GM10248 (cell line): ENCODE results near the gene AATF.

Experiments used
- CTCF ChIA-PET: fragments of 300-600 bp; sonication (Branson Sonifier 250); formaldehyde crosslinking; extraction: SDS; loops from one replicate; lab custom pipeline; 2021; ENCODE audit warnings: antibody characterized with exemption; lab: Yijun Ruan, JAX
- POLR2A ChIA-PET: fragments of 350-650 bp; sonication (Branson Sonifier 250); formaldehyde crosslinking; extraction: SDS; loops from one replicate; lab custom pipeline; 2020; ENCODE audit warnings: antibody characterized with exemption; lab: Yijun Ruan, JAX
- DNase-seq: peaks from one replicate; pipeline ENCODE4 v3.0.0; 2012; ENCODE audit errors: extremely low spot score
- TF ChIP-seq, protein P1 (sequence below): IDR thresholded peaks from 2 replicates; pipeline ENCODE4 v1.5.1; 2012; ENCODE audit warnings: mild to moderate bottlenecking, low read depth; ENCODE audit errors: extremely low read depth, missing control alignments, control extremely low read depth

Gene AATF

DNA sequence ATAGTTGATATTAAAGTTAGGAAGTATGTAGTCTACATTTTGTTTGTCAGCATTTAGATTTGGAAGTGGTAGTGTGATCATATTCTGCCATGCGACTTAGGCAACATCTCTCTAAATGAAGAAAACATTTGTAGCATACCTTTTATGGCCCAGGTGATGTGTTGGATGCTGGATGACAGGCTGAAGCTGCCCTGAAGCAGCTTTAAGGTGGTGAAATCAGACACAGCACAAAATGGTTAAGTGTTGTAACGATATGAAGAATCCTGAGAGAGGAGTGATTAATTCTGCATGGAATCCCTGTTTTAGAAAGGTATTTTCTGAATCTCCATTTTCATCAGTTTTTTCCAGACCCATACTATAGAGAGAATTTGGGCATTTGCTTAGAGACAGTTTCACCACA lies 28.3 kb downstream of the AATF start:
- TF ChIP-seq, protein P1, sequence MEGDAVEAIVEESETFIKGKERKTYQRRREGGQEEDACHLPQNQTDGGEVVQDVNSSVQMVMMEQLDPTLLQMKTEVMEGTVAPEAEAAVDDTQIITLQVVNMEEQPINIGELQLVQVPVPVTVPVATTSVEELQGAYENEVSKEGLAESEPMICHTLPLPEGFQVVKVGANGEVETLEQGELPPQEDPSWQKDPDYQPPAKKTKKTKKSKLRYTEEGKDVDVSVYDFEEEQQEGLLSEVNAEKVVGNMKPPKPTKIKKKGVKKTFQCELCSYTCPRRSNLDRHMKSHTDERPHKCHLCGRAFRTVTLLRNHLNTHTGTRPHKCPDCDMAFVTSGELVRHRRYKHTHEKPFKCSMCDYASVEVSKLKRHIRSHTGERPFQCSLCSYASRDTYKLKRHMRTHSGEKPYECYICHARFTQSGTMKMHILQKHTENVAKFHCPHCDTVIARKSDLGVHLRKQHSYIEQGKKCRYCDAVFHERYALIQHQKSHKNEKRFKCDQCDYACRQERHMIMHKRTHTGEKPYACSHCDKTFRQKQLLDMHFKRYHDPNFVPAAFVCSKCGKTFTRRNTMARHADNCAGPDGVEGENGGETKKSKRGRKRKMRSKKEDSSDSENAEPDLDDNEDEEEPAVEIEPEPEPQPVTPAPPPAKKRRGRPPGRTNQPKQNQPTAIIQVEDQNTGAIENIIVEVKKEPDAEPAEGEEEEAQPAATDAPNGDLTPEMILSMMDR: no peak
- ChIA-PET CTCF (interaction anchor here (1.0 to 1.2 kb wide), 3 partner anchors 10 to 16 kb away, joined by 3 read pairs; no protein-coding TSS in a partner anchor), POLR2A (no interaction called here)
- DNase-seq: no peak

DNA sequence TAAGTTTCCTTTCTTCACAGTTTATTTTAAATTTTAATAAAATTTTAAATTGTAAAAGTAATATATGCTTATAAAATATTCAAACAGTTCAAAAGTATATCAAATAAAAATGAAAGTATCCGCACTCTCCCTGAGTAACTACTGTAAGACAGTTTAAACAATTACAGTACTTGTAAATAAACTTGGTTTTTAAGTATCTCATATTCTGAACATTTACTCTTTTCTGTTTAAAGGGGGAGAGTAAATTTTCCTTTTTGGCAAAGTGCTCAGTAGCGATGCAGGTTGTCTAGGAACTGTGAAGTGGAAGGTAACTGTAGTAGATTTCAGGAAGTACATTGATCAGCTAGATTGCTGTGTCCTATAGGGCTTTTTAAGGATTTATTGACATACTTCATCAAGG lies 28.8 kb downstream of the AATF start:
- POLR2A ChIA-PET: no interaction called here
- TF ChIP-seq, protein P1: no peak
- no peak for DNase-seq
- CTCF ChIA-PET: interaction anchor here (1.0 to 1.2 kb wide), 2 partner anchors 10 to 14 kb away, joined by 3 read pairs; no protein-coding TSS in a partner anchor

DNA sequence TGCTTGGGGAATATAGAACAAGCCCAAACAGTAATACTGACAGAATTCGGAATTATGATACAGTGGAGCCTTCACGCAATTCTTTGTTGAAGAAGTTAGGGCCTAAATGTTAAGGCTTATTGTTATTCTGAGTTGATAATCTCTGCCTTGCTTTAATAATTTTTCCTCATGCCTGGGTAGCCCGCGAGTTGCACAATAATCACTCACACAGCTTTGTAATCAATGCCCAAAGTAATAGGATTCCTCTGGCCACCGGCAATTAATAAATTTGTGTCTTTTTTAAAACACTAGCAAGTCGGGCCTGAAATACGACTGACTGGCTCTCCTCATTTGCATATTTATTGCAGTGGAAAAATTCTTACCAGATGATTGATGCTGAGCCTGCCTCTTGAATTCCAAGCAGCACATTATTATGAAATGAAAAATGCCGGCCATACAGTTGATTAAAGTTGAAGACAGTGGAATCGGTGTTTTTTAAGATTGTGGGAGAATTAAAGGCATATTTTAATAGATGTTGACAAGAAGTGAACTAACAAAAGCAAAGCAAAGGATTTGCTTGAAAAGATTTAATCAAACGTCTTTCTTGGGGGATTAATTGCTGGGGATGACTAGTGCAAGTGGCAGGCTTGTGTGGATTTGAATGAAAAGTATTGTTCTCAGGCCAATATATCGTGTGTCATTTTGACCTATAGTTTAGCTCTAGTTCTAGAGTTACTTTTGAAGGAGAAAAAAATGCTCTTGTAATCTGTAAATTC lies 30.2 kb downstream of the AATF start:
- DNase-seq: no peak
- POLR2A ChIA-PET: no interaction called here
- CTCF ChIA-PET: interaction anchor here (1.2 to 1.3 kb wide), 2 partner anchors 12 to 28 kb away, joined by 3 to 4 read pairs; no protein-coding TSS in a partner anchor
- TF ChIP-seq, protein P1: no peak

DNA sequence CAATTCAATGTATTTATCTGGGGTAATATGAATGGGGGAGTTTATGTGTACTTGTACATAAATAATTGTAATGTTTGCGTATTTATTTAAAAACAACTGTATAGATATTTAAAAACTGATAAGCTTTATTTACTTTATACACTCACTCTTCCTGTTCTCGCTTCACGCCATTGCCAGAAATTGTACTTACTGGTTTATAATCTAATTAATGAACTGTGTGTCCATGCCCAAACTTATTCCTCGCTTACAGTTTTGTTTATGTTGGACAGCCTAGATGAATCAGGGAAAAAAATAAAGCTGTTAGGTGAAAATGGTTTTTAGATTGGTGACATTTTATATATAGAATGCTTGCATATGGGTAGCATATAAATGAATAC lies 30.8 kb downstream of the AATF start:
- ChIA-PET POLR2A (no interaction called here), CTCF (interaction anchor here (1.0 to 1.3 kb wide), 3 partner anchors 12 to 58 kb away, joined by 3 to 4 read pairs (median 3); no protein-coding TSS in a partner anchor)
- DNase-seq: no peak
- TF ChIP-seq, protein P1: no peak

DNA sequence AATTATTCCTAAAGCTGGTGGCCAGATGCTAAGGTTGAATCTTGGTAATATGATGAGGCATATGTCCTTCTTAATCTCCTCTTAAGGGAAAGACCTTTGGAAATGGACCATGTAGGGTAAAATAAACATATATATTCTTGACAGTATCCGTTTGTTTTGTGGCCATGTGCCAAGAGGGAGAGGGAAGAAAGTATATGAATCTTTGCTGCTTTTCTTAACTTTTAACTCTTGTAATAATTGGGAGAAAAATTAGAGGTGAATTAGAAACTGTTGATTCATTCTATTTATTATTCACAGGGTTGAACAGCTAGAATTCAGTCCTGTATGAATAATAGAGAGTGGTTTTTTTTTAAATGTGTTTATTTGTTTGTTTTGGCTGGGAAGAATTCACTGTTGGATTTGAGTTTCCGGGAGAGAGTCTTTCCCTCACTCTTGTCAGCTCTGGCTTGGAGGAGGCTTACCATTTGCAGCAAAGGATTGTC lies 31.6 kb downstream of the AATF start:
- ChIA-PET POLR2A (interaction anchor here (0.6 kb wide), 1 partner anchor 130 kb away, joined by 3 read pairs; no protein-coding TSS in a partner anchor), CTCF (interaction anchor here (1.0 to 1.2 kb wide), 2 partner anchors 11 to 59 kb away, joined by 3 to 4 read pairs; no protein-coding TSS in a partner anchor)
- TF ChIP-seq, protein P1: no peak
- DNase-seq: no peak

DNA sequence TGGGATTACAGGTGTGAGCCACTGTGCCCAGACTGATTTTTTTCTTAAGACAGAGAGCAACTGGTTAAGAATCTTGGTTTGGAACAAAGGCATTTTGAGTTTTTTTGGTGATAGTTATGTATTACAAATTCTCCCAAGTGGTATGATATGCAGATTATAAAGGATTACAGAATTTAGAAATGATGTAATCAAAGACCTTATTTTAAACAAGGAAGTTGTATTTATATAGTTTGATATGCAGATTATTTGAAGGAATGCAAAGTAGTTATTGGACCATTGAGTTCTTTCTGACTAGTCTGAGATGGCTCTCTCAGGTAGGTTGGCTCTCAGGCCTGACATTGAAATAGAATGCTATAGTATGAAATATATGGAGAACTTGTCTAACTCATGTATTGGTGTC lies 34.9 kb downstream of the AATF start:
- ChIA-PET POLR2A (no interaction called here), CTCF (no interaction called here)
- TF ChIP-seq, protein P1: no peak
- DNase-seq: no peak
